H9 (cell line): ENCODE results near the gene CTIF. TPM values are rescaled to one million over a fixed set of nuclear protein-coding genes. Genes with fewer than 3 reads are reported as not detected.
A peak's percentile ranks its signal among the peaks of the same experiment; 100 is the strongest.

Experiments used
- DNase-seq: peaks from one replicate; pipeline ENCODE4 v3.0.0-alpha.2; 2017
- H2AFZ ChIP-seq: one replicate; pipeline ENCODE4 v1.6.1; 2013; ENCODE audit warnings: mild to moderate bottlenecking, low read length, control low read depth, moderate library complexity
- H2AK5ac ChIP-seq: 2 replicates; pipeline ENCODE4 v1.6.1; 2013; ENCODE audit warnings: low read length, control low read depth, mixed read lengths; ENCODE audit not compliant: insufficient read length
- H2BK120ac ChIP-seq: one replicate; pipeline ENCODE4 v1.6.1; 2013; ENCODE audit warnings: low read depth, mild to moderate bottlenecking, low read length, control low read depth, inconsistent platforms; ENCODE audit not compliant: poor library complexity, severe bottlenecking
- H2BK12ac ChIP-seq: 2 replicates; pipeline ENCODE4 v1.6.1; 2013; ENCODE audit warnings: low read length, control low read depth, mixed read lengths, low read depth; ENCODE audit not compliant: insufficient read length
- H2BK15ac ChIP-seq: 2 replicates; pipeline ENCODE4 v1.6.1; 2013; ENCODE audit warnings: low read depth, low read length, control low read depth
- H2BK20ac ChIP-seq: one replicate; pipeline ENCODE4 v1.6.1; 2013; ENCODE audit warnings: low read depth, mild to moderate bottlenecking, low read length, control low read depth, inconsistent platforms; ENCODE audit not compliant: poor library complexity, severe bottlenecking
- H2BK5ac ChIP-seq: 2 replicates; pipeline ENCODE4 v1.6.1; 2013; ENCODE audit warnings: low read length, control low read depth, mixed read lengths; ENCODE audit not compliant: insufficient read length
- H3K14ac ChIP-seq: 2 replicates; pipeline ENCODE4 v1.6.1; 2013; ENCODE audit warnings: low read length, control low read depth; ENCODE audit not compliant: insufficient read depth
- H3K18ac ChIP-seq: 2 replicates; pipeline ENCODE4 v1.6.1; 2013; ENCODE audit warnings: low read depth, mild to moderate bottlenecking, mixed read lengths, low read length, control low read depth; ENCODE audit not compliant: insufficient read length
- H3K23ac ChIP-seq: 2 replicates; pipeline ENCODE4 v1.6.1; 2013; ENCODE audit warnings: low read length, control low read depth, mixed read lengths, low read depth; ENCODE audit not compliant: insufficient read length
- H3K23me2 ChIP-seq: 2 replicates; pipeline ENCODE4 v1.6.1; 2013; ENCODE audit warnings: low read depth, mild to moderate bottlenecking, mixed read lengths, low read length, control low read depth; ENCODE audit not compliant: insufficient read length, poor library complexity, severe bottlenecking
- H3K27ac ChIP-seq: 2 replicates; pipeline ENCODE4 v1.5.1; 2013; ENCODE audit warnings: low read length, control low read depth, mixed read lengths, low read depth; ENCODE audit not compliant: insufficient read length
- H3K27me3 ChIP-seq: 2 replicates; pipeline ENCODE4 v1.6.1; 2013; ENCODE audit warnings: low read length, control low read depth, inconsistent platforms; ENCODE audit not compliant: insufficient read depth
- H3K4ac ChIP-seq: 2 replicates; pipeline ENCODE4 v1.6.1; 2013; ENCODE audit warnings: low read depth, mild to moderate bottlenecking, control low read depth, inconsistent platforms, low read length, moderate library complexity
- H3K4me1 ChIP-seq: 2 replicates; pipeline ENCODE4 v1.6.1; 2013; ENCODE audit warnings: low read length, control low read depth, inconsistent platforms; ENCODE audit not compliant: insufficient read depth
- H3K4me2 ChIP-seq: 2 replicates; pipeline ENCODE4 v1.6.1; 2013; ENCODE audit warnings: low read length, control low read depth, mixed read lengths; ENCODE audit not compliant: insufficient read length, insufficient read depth
- H3K56ac ChIP-seq: 2 replicates; pipeline ENCODE4 v1.6.1; 2013; ENCODE audit warnings: low read depth, mild to moderate bottlenecking, mixed read lengths, low read length, control low read depth; ENCODE audit not compliant: insufficient read length
- H3K79me1 ChIP-seq: 2 replicates; pipeline ENCODE4 v1.6.1; 2013; ENCODE audit warnings: low read depth, mild to moderate bottlenecking, moderate library complexity, low read length, control low read depth, inconsistent platforms; ENCODE audit not compliant: insufficient read depth, poor library complexity, severe bottlenecking
- H3K79me2 ChIP-seq: 2 replicates; pipeline ENCODE4 v1.6.1; 2013; ENCODE audit warnings: low read length, control low read depth, inconsistent platforms; ENCODE audit not compliant: insufficient read depth
- H3K9ac ChIP-seq: 2 replicates; pipeline ENCODE4 v1.6.1; 2013; ENCODE audit warnings: low read length, control low read depth, mixed read lengths; ENCODE audit not compliant: insufficient read length; ENCODE audit errors: extremely low read depth
- H3K9me3 ChIP-seq: one replicate; pipeline ENCODE4 v1.6.1; 2013; ENCODE audit warnings: low read depth, low read length, inconsistent platforms; ENCODE audit not compliant: control insufficient read depth
- H3T11ph ChIP-seq: one replicate; pipeline ENCODE4 v1.6.1; 2013; ENCODE audit warnings: mild to moderate bottlenecking, low read length, control low read depth, inconsistent platforms
- H4K20me1 ChIP-seq: one replicate; pipeline ENCODE4 v1.6.1; 2013; ENCODE audit not compliant: control insufficient read depth, insufficient read length, insufficient read depth
- H4K5ac ChIP-seq: 2 replicates; pipeline ENCODE4 v1.6.1; 2013; ENCODE audit warnings: low read depth, mild to moderate bottlenecking, mixed read lengths, low read length, control low read depth; ENCODE audit not compliant: insufficient read length
- H4K8ac ChIP-seq: replicated peaks from 2 replicates; pipeline ENCODE4 v1.6.1; 2013; ENCODE audit warnings: low read length, control low read depth, mixed read lengths, low read depth; ENCODE audit not compliant: insufficient read length
- H4K91ac ChIP-seq: 2 replicates; pipeline ENCODE4 v1.6.1; 2013; ENCODE audit warnings: low read depth, mild to moderate bottlenecking, moderate library complexity, mixed read lengths, low read length, control low read depth; ENCODE audit not compliant: insufficient read length
- H3K27ac Mint-ChIP-seq, 3 experiments: 2 replicates in 2 of 3; 3 replicates in 1 of 3; pipeline ENCODE4 v1.8.0; 2020 to 2021; ENCODE audit warnings: mixed read lengths in 3 of 3, mild to moderate bottlenecking in 1 of 3, moderate library complexity in 1 of 3
- H3K27me3 Mint-ChIP-seq: 2 replicates; pipeline ENCODE4 v1.8.0; 2021; ENCODE audit warnings: low read depth, mild to moderate bottlenecking, moderate library complexity, mixed read lengths
- H3K36me3 Mint-ChIP-seq, 3 experiments: 2 replicates in 2 of 3; 3 replicates in 1 of 3; pipeline ENCODE4 v1.8.0; 2020 to 2021; ENCODE audit warnings: low read depth in 3 of 3, mixed read lengths in 3 of 3; ENCODE audit not compliant: insufficient read depth in 1 of 3
- H3K4me1 Mint-ChIP-seq, 2 experiments: 2 replicates each; pipeline ENCODE4 v1.8.0; 2020; ENCODE audit warnings: mixed read lengths in 2 of 2
- H3K4me3 Mint-ChIP-seq, 2 experiments: 2 replicates in 1 of 2; 3 replicates in 1 of 2; pipeline ENCODE4 v1.8.0; 2020 to 2021; ENCODE audit warnings: mild to moderate bottlenecking in 2 of 2, mixed read lengths in 2 of 2, moderate library complexity in 1 of 2
- H3K9me3 Mint-ChIP-seq, 2 experiments: 2 replicates in 1 of 2; 3 replicates in 1 of 2; pipeline ENCODE4 v1.8.0; 2020; ENCODE audit warnings: mild to moderate bottlenecking in 2 of 2, mixed read lengths in 2 of 2, moderate library complexity in 1 of 2
- WGBS: extraction: QIAGEN DNeasy Blood & Tissue Kit; methylation state at CpG from one replicate; pipeline ENCODE4 v1.1.7; 2013; ENCODE audit warnings: missing lambda C conversion rate, low lambda C conversion rate, mixed read lengths; ENCODE audit not compliant: insufficient read length; ENCODE audit errors: extremely low coverage; 5-methylcytosine and 5-hydroxymethylcytosine counted together
- total RNA-seq: library from RNA; stranded (reverse); gene quantifications from 2 replicates; pipeline ENCODE4 v1.2.1, GENCODE V29; 2021
- TF ChIP-seq, protein P1 (sequence below): fragments of 200-600 bp; sonication (generic); conservative IDR thresholded peaks from 3 replicates; pipeline ENCODE4 v1.8.0; 2021; ENCODE audit warnings: antibody characterized with exemption, mild to moderate bottlenecking

Gene CTIF
- total RNA-seq, 1 experiment from 2014 or later: 15.8 TPM

DNA sequence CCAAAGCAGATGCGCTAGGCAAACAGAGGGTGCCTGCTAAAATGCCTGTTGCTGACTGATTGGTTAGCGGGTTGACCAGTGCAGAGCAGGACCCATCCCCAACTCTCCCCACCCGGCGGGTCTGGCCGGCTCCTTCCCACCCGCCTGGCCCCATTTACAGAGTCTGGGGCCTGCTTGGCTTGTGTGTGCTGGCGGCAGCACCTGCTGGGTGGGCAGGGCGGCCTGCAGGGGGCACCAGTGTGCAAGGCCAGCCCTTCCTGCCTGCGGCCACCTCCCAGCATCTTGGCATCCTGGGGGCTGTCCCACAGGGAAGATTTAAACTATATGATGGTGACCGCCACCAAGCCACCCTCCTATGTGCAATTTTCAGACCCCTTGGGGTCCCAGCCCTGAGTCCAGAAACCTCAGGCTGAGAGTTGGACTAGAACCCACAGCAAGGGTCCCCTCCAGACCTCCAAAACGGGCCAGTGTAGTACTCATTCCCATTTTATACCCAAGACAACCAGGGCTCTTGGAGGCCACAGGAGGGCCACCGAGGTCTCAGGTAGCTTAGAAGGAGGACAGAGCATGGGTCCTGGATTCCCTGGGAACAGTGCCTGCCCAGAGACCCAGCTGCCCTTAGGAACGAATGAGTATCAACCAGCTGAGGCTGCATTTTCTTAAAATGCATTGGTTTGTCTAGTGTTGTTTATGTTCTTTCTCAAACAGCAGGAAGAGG is 238.4 kb downstream of the CTIF start:
- no peak overlapping the region for H3K27ac ChIP-seq
- no peak overlapping the region for H3K56ac ChIP-seq
- H2BK5ac ChIP-seq: no peak overlapping the region
- no peak overlapping the region for H2AFZ ChIP-seq
- Mint-ChIP-seq H3K4me1 (peaks cover 17 to 34% of the 10 kb centered on the region in 2 experiments), H3K9me3 (no peaks in the 10 kb centered on the region), H3K27me3 (no peaks in the 10 kb centered on the region; the same call in 1 of the 2 replicates), H3K36me3 (peaks cover 0 to 2% (median 0%) of the 10 kb centered on the region in 3 experiments; a peak in 3 of 7 replicates), H3K4me3 (no peak overlapping the region; a peak in 1 of 5 replicates), H3K27ac (no peak overlapping the region)
- H2BK120ac ChIP-seq: no peak overlapping the region
- H2AK5ac ChIP-seq: no peak overlapping the region
- no peaks in the 10 kb centered on the region for H4K20me1 ChIP-seq
- TF ChIP-seq, protein P1, sequence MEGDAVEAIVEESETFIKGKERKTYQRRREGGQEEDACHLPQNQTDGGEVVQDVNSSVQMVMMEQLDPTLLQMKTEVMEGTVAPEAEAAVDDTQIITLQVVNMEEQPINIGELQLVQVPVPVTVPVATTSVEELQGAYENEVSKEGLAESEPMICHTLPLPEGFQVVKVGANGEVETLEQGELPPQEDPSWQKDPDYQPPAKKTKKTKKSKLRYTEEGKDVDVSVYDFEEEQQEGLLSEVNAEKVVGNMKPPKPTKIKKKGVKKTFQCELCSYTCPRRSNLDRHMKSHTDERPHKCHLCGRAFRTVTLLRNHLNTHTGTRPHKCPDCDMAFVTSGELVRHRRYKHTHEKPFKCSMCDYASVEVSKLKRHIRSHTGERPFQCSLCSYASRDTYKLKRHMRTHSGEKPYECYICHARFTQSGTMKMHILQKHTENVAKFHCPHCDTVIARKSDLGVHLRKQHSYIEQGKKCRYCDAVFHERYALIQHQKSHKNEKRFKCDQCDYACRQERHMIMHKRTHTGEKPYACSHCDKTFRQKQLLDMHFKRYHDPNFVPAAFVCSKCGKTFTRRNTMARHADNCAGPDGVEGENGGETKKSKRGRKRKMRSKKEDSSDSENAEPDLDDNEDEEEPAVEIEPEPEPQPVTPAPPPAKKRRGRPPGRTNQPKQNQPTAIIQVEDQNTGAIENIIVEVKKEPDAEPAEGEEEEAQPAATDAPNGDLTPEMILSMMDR: peak; percentile 98
- H3K23me2 ChIP-seq: no peaks in the 10 kb centered on the region
- H4K5ac ChIP-seq: no peak overlapping the region
- no peaks in the 10 kb centered on the region for H3K79me2 ChIP-seq
- peak; percentile 86 for DNase-seq
- H2BK20ac ChIP-seq: no peak overlapping the region
- H3K27me3 ChIP-seq: no peaks in the 10 kb centered on the region
- H3K4me2 ChIP-seq: no peak overlapping the region
- no peak overlapping the region for H3K14ac ChIP-seq
- no peaks in the 10 kb centered on the region for H3K4me1 ChIP-seq
- H3K23ac ChIP-seq: no peak overlapping the region
- H4K91ac ChIP-seq: no peak overlapping the region
- no peaks in the 10 kb centered on the region for H3K9me3 ChIP-seq
- no peak overlapping the region for H3K18ac ChIP-seq
- H3K4ac ChIP-seq: no peak overlapping the region
- H3K9ac ChIP-seq: no peak overlapping the region
- no peak overlapping the region for H2BK15ac ChIP-seq
- no peak overlapping the region for H2BK12ac ChIP-seq
- H3K79me1 ChIP-seq: no peaks in the 10 kb centered on the region
- no CpG with 5 or more reads among the region's 13 CpGs for WGBS
- no peak overlapping the region for H4K8ac ChIP-seq
- no peak overlapping the region for H3T11ph ChIP-seq
